ENCODE data around the gene CRTC2. TPM values are rescaled to one million over a fixed set of nuclear protein-coding genes. Genes with fewer than 3 reads are reported as not detected.

Gene CRTC2
- total and polyA plus RNA-seq, 9 of the 15 experiments (the other 6 are each of a cell fraction or from before 2014, with no cell fraction given): 2.7 to 26.4 (median 10.2) TPM

- WGBS (ENCODE audit: insufficient coverage, low coverage, missing lambda C conversion rate): 73% methylated on average over 3 of the region's 3 CpGs
- TF ChIP-seq PHF20 (IDR thresholded peaks at IDR 0.05; ENCODE audit: partially characterized antibody) (no peak), MTF1 (CRISPR knock-in tag; IDR thresholded peaks at IDR 0.05; ENCODE audit: borderline replicate concordance) (no peak), SMARCA4 (IDR thresholded peaks at IDR 0.05) (no peak), SETDB1 (IDR thresholded peaks at IDR 0.05; ENCODE audit: low read length) (no peak), FOXJ2 (tag; IDR thresholded peaks at IDR 0.05) (no peak), ZC3H11A (IDR thresholded peaks at IDR 0.05; ENCODE audit: low read depth, low read length) (no peak), POLR2G (IDR thresholded peaks at IDR 0.05; ENCODE audit: low read depth, low read length) (no peak), POLR3G (IDR thresholded peaks at IDR 0.05; ENCODE audit: extremely low read depth, insufficient read length, insufficient replicate concordance) (no peak), ZNF75A (CRISPR knock-in tag; IDR thresholded peaks at IDR 0.05) (no peak), HOXB6 (CRISPR knock-in tag; IDR thresholded peaks at IDR 0.05; ENCODE audit: borderline replicate concordance) (no peak), TEAD1 (CRISPR knock-in tag; IDR thresholded peaks at IDR 0.05) (no peak), ZSCAN32 (CRISPR knock-in tag; IDR thresholded peaks at IDR 0.05) (no peak), NRF1 (conservative IDR thresholded peaks at IDR 0.05 in 1 of 2, IDR thresholded peaks at IDR 0.05 in 1 of 2) (no peak), ATF6 (CRISPR knock-in tag; IDR thresholded peaks at IDR 0.05) (no peak), EP400 (IDR thresholded peaks at IDR 0.05) (no peak), MTA1 (IDR thresholded peaks at IDR 0.05; ENCODE audit: borderline replicate concordance) (no peak)
- TF ChIP-seq, protein P1, sequence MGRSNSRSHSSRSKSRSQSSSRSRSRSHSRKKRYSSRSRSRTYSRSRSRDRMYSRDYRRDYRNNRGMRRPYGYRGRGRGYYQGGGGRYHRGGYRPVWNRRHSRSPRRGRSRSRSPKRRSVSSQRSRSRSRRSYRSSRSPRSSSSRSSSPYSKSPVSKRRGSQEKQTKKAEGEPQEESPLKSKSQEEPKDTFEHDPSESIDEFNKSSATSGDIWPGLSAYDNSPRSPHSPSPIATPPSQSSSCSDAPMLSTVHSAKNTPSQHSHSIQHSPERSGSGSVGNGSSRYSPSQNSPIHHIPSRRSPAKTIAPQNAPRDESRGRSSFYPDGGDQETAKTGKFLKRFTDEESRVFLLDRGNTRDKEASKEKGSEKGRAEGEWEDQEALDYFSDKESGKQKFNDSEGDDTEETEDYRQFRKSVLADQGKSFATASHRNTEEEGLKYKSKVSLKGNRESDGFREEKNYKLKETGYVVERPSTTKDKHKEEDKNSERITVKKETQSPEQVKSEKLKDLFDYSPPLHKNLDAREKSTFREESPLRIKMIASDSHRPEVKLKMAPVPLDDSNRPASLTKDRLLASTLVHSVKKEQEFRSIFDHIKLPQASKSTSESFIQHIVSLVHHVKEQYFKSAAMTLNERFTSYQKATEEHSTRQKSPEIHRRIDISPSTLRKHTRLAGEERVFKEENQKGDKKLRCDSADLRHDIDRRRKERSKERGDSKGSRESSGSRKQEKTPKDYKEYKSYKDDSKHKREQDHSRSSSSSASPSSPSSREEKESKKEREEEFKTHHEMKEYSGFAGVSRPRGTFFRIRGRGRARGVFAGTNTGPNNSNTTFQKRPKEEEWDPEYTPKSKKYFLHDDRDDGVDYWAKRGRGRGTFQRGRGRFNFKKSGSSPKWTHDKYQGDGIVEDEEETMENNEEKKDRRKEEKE (IDR thresholded peaks at IDR 0.05; ENCODE audit: borderline replicate concordance in 1 of 2, control insufficient read depth in 1 of 2, low read depth in 2 of 2, low read length in 1 of 2): no peak
- no peak overlapping the region for H3K4me3 ChIP-seq
- no peaks in the 10 kb centered on the region for H4K20me1 ChIP-seq (replicated peaks; ENCODE audit: control insufficient read depth, insufficient read depth, low read length)
- H3K9me3 ChIP-seq (replicated peaks; ENCODE audit: control insufficient read depth, insufficient read depth, low read depth, low read length): no peaks in the 10 kb centered on the region
- in situ Hi-C loops (cut with MboI) (no loop called here), intact Hi-C loops (cut with micrococcal nuclease) (no loop called here)
- H3K36me3 ChIP-seq (ENCODE audit: control insufficient read depth, insufficient read depth, low read length): no peaks in the 10 kb centered on the region
- no peak overlapping the region for H3K27ac ChIP-seq (ENCODE audit: extremely low read depth, low read depth, low read length)
- no peak overlapping the region for H2AFZ ChIP-seq (ENCODE audit: low read depth, low read length)
- H3K9me1 ChIP-seq (ENCODE audit: control insufficient read depth, insufficient read depth, low read length): no peaks in the 10 kb centered on the region
- ATAC-seq: no peak
- no peak for FAIRE-seq
- ChIA-PET POLR2A (interaction anchor here (4.7 kb wide), 1 partner anchor 15 kb away, joined by 24 read pairs; the partner anchor contains the start of gene RPS27), CTCF (ENCODE audit: low intra/inter-chr PET ratio) (no interaction called here)
- H3K4me1 ChIP-seq (replicated peaks in 1 of 2; ENCODE audit: control insufficient read depth in 2 of 2, insufficient read depth in 2 of 2, low read length in 2 of 2): no peaks in the 10 kb centered on the region; a peak in 1 of 5 replicates
- no peak for DNase-seq (ENCODE audit: extremely low read depth in 1 of 4, low spot score in 3 of 4)
- no peaks in the 10 kb centered on the region for H3K27me3 ChIP-seq (ENCODE audit: control insufficient read depth in 2 of 2, insufficient read depth in 2 of 2, low read length in 2 of 2)
- H3K4me2 ChIP-seq (ENCODE audit: insufficient read depth, low read length): no peak overlapping the region
- H3K79me2 ChIP-seq (ENCODE audit: control insufficient read depth, insufficient read depth, low read length): no peaks in the 10 kb centered on the region
- H3K9ac ChIP-seq (ENCODE audit: insufficient read depth in 1 of 2, low read depth in 2 of 2, low read length in 2 of 2): no peak overlapping the region
- no TSS peak for BruUV-seq (replicated peaks)
These were observed 47.7 kb upstream of the CRTC2 start for GRCh38 chr1:154006136-154006535.

All from K562 (cell line).